HG03558 (cell line): Measurements from ENCODE around the gene GPR132.

ENCODE experiments used
- ATAC-seq: cut with Tn5 transposase; IDR thresholded peaks from one replicate; pipeline ENCODE4 v1.9.1; 2021; ENCODE audit warnings: moderate number of reproducible peaks; ENCODE audit not compliant: unreplicated experiment; ENCODE audit errors: extremely low read depth

GPR132 gene

DNA sequence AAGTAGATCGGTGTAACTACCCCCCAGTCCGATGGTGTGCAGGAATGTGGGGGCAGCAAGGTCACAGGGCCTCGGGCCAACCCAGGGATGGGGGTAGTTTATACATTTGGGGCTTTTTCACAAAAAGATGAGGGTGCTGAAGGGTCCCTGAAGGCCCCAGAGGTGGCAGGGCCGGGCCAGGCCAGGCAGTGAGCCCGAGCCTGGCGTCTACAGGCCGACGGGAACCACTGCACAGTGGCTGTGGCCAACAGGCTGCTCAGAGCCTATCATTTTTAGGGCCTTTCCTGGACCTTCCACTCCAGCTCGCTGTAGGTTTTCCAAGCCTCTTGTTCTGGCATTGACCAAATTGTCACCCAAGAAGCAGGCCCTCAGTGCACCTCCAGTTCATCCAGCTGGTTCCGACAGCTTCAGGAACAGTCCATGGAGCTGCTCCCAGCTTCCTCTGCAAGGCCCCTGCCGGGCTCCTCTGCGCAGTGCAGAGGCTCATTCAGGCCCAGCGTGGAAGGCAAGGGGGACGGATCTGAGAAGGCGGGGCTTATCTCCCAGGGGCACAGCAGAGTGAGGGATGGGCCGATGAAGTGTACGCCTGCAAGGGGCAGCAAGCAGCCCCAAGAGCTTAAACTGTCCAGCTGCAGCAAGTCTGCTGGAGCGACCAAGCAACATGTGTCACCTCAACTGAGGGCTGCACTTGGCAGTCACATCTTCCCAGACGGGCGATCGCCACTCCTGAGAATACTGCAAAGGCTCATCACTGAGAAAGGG is 58.2 kb downstream of the GPR132 start:
- no peak for ATAC-seq

DNA sequence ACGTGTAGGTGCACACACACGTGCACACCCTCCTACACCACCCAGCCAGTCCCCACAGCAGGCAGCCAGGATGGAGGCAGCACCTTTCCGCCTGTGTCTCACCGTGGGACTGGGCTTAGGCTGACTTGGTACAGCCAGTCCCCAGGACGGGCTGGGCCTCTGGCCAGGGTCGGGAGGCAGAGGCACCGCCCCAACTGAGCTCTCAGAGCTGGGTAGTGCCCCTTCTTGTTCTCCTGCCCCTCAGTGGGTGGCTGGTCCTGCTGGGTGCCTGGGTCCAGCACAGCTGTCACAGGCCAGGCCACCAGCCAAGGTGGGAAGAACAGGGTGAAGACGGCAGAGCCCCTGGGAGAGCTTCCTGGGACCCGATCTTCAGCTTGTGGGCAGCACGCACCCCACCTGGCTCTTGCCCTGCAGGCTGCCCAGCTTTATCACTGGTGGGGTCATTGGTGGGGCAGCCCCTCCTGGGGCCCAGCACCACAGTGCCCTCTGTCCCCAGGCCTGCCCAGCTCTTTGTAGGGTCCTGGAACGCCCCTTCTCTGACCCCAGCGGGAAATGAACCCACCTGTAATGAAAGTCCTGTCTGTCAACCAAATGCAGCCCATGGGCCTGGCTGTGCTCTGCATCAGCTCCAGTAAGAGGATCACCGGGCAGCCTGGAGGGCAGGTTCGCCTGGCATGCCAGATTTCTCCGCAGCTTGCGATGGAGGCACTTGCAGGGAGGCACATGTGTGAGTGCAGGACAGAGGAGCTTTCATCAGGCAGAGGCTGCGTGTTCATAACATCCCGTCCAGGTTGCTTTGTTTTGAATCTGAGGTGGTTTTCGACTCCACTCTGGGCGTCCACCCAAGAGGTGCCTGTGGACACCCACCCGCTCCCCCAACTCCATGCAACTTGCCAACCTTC is 59.0 kb downstream of the GPR132 start:
- no peak for ATAC-seq

DNA sequence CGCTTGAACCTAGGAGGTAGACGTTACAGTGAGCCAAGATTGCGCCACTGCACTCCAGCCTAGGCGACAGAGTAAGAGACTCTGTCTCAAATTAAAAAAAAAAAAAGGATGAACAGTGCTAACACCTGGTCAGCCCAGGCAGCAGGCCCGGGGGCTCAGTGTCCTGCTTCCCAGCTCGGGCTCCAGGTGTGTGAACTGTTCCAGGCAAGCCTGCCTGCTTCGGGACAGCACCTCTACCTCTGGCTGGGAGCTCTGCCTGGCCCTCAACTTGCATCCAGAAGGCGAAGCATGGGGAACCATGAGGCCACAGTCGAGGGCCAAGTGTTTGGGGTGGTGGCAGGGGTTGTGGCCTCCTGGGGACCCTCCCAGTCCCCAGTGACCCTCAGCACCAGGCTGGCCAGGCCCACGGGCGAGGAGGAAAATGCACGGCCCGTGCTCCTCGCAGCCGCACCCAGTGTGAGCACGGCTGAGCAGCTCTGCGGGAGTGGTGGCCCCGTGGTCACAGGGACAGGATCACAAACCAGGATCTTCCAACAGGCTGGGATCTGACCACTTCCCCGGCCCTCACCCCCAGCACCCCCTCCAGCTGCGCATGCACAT is 59.8 kb downstream of the GPR132 start:
- no peak for ATAC-seq
